ENCODE data around the gene PSMG4.

- TF ChIP-seq EZH2 (optimal IDR thresholded peaks at IDR 0.05; ENCODE audit: low read depth, low read length), result no peak
- no peak for TF ChIP-seq CTCF (IDR thresholded peaks at IDR 0.05; ENCODE audit: low read length)
- no peak for TF ChIP-seq EZH2phosphoT487 (IDR thresholded peaks at IDR 0.05; ENCODE audit: low read length)
Measured at GRCh38 chr6:3230900-3231246, 27.9 kb upstream of the PSMG4 start.

All from MM.1S (cell line).